ENCODE results near the gene MYOM3. TPM values are rescaled to one million over a fixed set of nuclear protein-coding genes. Genes with fewer than 3 reads are reported as not detected.

The MYOM3 gene
- total RNA-seq, 2 donors from 2014 or later: 0.11 to 0.15 TPM

GRCh38 chr1:24102961-24103360, 9.0 kb downstream of the MYOM3 start:
- H3K36me3 Mint-ChIP-seq (ENCODE audit: low read depth): no peaks in the 10 kb centered on the region
- H3K4me1 Mint-ChIP-seq: peaks cover 20% of the 10 kb centered on the region
- H3K27me3 Mint-ChIP-seq (ENCODE audit: insufficient read depth): no peaks in the 10 kb centered on the region
- 94 to 99% methylated on average over 7 to 8 of the region's 8 CpGs for WGBS, 2 experiments (ENCODE audit: insufficient coverage in 1 of 2, insufficient read length in 1 of 2)
- no peak for TF ChIP-seq CTCF (conservative IDR thresholded peaks at IDR 0.05)
- no peak overlapping the region for H3K4me3 Mint-ChIP-seq
- H3K9me3 Mint-ChIP-seq: no peaks in the 10 kb centered on the region
- H3K9ac ChIP-seq (ENCODE audit: extremely low read depth, low read length, poor library complexity, severe bottlenecking): no peak overlapping the region
- no peaks in the 10 kb centered on the region for H3K36me3 ChIP-seq (ENCODE audit: control insufficient read depth, insufficient read depth, low read length)
- no peak overlapping the region for H3K27ac Mint-ChIP-seq
- H3K9me3 ChIP-seq (ENCODE audit: control insufficient read depth, low read length): no peaks in the 10 kb centered on the region
- DNase-seq: no peak
- no peaks in the 10 kb centered on the region for H3K27me3 ChIP-seq (ENCODE audit: control insufficient read depth, insufficient read depth, low read length, poor library complexity, severe bottlenecking)
- H3K4me1 ChIP-seq (ENCODE audit: control insufficient read depth, insufficient read depth, low read length): no peaks in the 10 kb centered on the region
- no peak overlapping the region for H3K4me3 ChIP-seq (ENCODE audit: low read length)
- H3K27ac ChIP-seq (ENCODE audit: low read depth, low read length): no peak overlapping the region

GRCh38 chr1:24101796-24102586, 9.9 kb downstream of the MYOM3 start:
- no peak overlapping the region for H3K4me3 ChIP-seq (ENCODE audit: low read length)
- Mint-ChIP-seq H3K4me3 (no peak overlapping the region), H3K4me1 (peaks cover 11% of the 10 kb centered on the region), H3K27me3 (ENCODE audit: insufficient read depth) (no peaks in the 10 kb centered on the region), H3K9me3 (no peaks in the 10 kb centered on the region), H3K36me3 (ENCODE audit: low read depth) (no peaks in the 10 kb centered on the region), H3K27ac (no peak overlapping the region)
- no peak for DNase-seq
- no peak for TF ChIP-seq CTCF (conservative IDR thresholded peaks at IDR 0.05)
- H3K9ac ChIP-seq (ENCODE audit: extremely low read depth, low read length, poor library complexity, severe bottlenecking): no peak overlapping the region
- H3K27ac ChIP-seq (ENCODE audit: low read depth, low read length): no peak overlapping the region
- no peaks in the 10 kb centered on the region for H3K4me1 ChIP-seq (ENCODE audit: control insufficient read depth, insufficient read depth, low read length)
- H3K27me3 ChIP-seq (ENCODE audit: control insufficient read depth, insufficient read depth, low read length, poor library complexity, severe bottlenecking): no peaks in the 10 kb centered on the region
- 89 to 92% methylated on average over 7 to 9 of the region's 9 CpGs for WGBS, 2 experiments (ENCODE audit: insufficient coverage in 1 of 2, insufficient read length in 1 of 2)
- H3K9me3 ChIP-seq (ENCODE audit: control insufficient read depth, low read length): no peaks in the 10 kb centered on the region
- no peaks in the 10 kb centered on the region for H3K36me3 ChIP-seq (ENCODE audit: control insufficient read depth, insufficient read depth, low read length)

GRCh38 chr1:24100945-24101737, 10.8 kb downstream of the MYOM3 start:
- H3K4me3 ChIP-seq (ENCODE audit: low read length): no peak overlapping the region
- TF ChIP-seq CTCF (conservative IDR thresholded peaks at IDR 0.05): no peak
- 93 to 97% methylated on average over 12 to 13 of the region's 13 CpGs for WGBS, 2 experiments (ENCODE audit: insufficient coverage in 1 of 2, insufficient read length in 1 of 2)
- Mint-ChIP-seq H3K9me3 (no peaks in the 10 kb centered on the region), H3K27ac (no peak overlapping the region), H3K4me1 (peaks cover 10% of the 10 kb centered on the region), H3K36me3 (ENCODE audit: low read depth) (no peaks in the 10 kb centered on the region), H3K27me3 (ENCODE audit: insufficient read depth) (no peaks in the 10 kb centered on the region), H3K4me3 (no peak overlapping the region)
- H3K27me3 ChIP-seq (ENCODE audit: control insufficient read depth, insufficient read depth, low read length, poor library complexity, severe bottlenecking): no peaks in the 10 kb centered on the region
- DNase-seq: no peak
- no peaks in the 10 kb centered on the region for H3K9me3 ChIP-seq (ENCODE audit: control insufficient read depth, low read length)
- H3K4me1 ChIP-seq (ENCODE audit: control insufficient read depth, insufficient read depth, low read length): no peaks in the 10 kb centered on the region
- H3K27ac ChIP-seq (ENCODE audit: low read depth, low read length): no peak overlapping the region
- no peaks in the 10 kb centered on the region for H3K36me3 ChIP-seq (ENCODE audit: control insufficient read depth, insufficient read depth, low read length)
- no peak overlapping the region for H3K9ac ChIP-seq (ENCODE audit: extremely low read depth, low read length, poor library complexity, severe bottlenecking)

All from endodermal cell (in vitro differentiated cells).